Umbilical cord (tissue), 2 donors: ENCODE results near the gene GGTLC2. TPM values are rescaled to one million over a fixed set of nuclear protein-coding genes. Genes with fewer than 3 reads are reported as not detected.

Experiments used
- DNase-seq: peaks from one replicate; pipeline ENCODE4 v3.0.0-alpha.2; 2015; ENCODE audit warnings: low spot score
- total RNA-seq: library from RNA; depleted of rRNA; stranded (reverse); fragments of >200 nt; gene quantifications from one replicate; pipeline ENCODE4 v1.2.3, GENCODE V29; 2014; ENCODE audit warnings: low replicate concordance; ENCODE audit not compliant: insufficient read depth

Gene GGTLC2
- total RNA-seq, 1 donor from 2014 or later, result not detected

GRCh38 chr22:22689621-22690345 lies 45.4 kb downstream of the GGTLC2 start:
- DNase-seq, result no peak

GRCh38 chr22:22691055-22691454 lies 46.6 kb downstream of the GGTLC2 start:
- DNase-seq, result no peak

GRCh38 chr22:22691716-22692701 lies 47.6 kb downstream of the GGTLC2 start:
- DNase-seq, result no peak

GRCh38 chr22:22692707-22693530 lies 48.5 kb downstream of the GGTLC2 start:
- no peak for DNase-seq

GRCh38 chr22:22693531-22693884 lies 49.1 kb downstream of the GGTLC2 start:
- DNase-seq, result no peak

- DNase-seq, result no peak
These were observed 49.7 kb downstream of the GGTLC2 start for GRCh38 chr22:22694106-22694505.

- DNase-seq, result no peak
These were observed 51.7 kb downstream of the GGTLC2 start for GRCh38 chr22:22696104-22696503.

Other genes starting within 250 kb of the GGTLC2 start
- gene ZNF280B, start 135.9 kb upstream of the GGTLC2 start, total RNA-seq, result 1.9 TPM
- 2.4 TPM for gene ZNF280A, start 124.3 kb upstream of the GGTLC2 start, total RNA-seq
- gene PRAME, start 85.3 kb upstream of the GGTLC2 start, total RNA-seq, result 0.96 TPM
- 1.9 TPM for gene IGLL5, start 243.2 kb downstream of the GGTLC2 start, total RNA-seq